ENCODE measurements around the gene CCDC187.

- TF ChIP-seq CTCF (IDR thresholded peaks at IDR 0.05; ENCODE audit: borderline replicate concordance, extremely low read depth, low read length, poor library complexity, severe bottlenecking) (no peak), EZH2 (IDR thresholded peaks at IDR 0.05; ENCODE audit: borderline replicate concordance, low read depth, low read length, severe bottlenecking) (no peak)
Measured at GRCh38 chr9:136295055-136295454, 8.8 kb downstream of the CCDC187 start.
